ENCODE data around the gene MAPKBP1.

MAPKBP1 gene

DNA sequence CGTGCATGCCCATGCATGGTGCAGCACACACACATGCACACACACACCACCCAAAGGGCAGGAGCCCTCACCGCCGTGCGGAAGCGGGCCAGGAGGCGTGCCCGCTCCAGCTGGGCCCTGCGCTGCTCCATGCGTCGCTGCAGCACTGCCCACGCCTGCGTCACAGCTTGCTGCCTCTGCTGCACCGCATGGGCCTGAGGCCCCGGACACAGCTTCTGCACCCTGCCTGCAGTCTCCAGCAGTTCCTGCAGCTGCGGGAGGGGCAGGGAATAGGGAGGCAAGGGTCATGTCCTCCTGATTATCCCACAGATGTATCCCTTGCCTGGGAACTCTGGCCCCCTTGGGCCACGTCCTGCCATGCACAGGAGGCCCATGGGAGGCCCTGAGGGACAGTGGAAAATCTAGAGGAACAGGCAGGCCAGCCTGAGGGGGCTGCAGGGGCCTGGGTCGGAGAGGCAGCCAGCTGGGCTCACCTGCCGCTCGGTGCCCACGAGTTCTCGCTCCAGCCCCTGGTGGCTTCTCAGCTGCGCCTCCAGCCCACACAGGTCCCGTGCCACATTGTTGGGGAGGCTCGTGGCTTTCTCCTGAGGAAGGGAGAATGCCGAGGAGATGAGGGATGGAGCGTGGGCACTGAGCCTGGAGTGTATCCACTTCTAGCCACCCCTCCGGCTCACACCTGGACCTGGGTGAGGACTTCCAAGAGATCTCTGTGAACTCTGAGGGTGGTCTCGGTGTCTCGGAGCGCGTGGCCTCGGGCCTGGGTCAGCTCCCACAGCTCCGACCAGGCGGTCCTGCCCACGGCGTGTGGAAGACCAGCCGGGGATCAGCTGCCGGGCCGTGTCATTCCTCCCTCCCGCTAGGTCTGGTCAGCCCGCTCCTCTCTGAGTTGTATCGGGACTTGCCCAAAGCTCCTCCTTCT, 95.7 kb downstream of the MAPKBP1 start:
- no peak for DNase-seq (ENCODE audit: low spot score)

- DNase-seq (ENCODE audit: low spot score) = peak; percentile 17
Observed at GRCh38 chr15:41870689-41871081, 96.4 kb downstream of the MAPKBP1 start.

- no peak for DNase-seq (ENCODE audit: low spot score)
Observed at GRCh38 chr15:41871175-41871905, 97.1 kb downstream of the MAPKBP1 start.

- no peak for DNase-seq (ENCODE audit: low spot score)
Observed at GRCh38 chr15:41872166-41872747, 98.0 kb downstream of the MAPKBP1 start.

DNA sequence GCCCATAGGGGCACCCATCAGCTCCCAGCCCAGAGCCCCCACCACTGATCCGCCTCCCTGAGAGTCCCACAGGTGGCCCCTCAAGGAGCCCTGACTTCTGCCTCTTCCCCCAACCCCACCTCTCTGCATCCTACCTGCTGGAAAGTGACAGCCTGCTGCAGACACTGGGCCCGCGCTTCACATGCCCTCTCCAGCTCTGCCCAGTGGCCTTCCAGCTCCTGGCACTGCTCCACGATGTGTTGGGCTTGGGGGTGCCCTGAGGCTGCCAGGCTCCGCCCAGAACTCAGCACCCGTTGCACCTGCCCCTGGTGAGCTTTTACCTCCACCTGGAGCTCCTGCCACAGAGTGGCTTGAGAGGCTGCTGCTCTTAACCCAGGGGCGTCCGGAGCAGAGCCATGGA, 99.4 kb downstream of the MAPKBP1 start:
- DNase-seq (ENCODE audit: low spot score) = no peak

DNA sequence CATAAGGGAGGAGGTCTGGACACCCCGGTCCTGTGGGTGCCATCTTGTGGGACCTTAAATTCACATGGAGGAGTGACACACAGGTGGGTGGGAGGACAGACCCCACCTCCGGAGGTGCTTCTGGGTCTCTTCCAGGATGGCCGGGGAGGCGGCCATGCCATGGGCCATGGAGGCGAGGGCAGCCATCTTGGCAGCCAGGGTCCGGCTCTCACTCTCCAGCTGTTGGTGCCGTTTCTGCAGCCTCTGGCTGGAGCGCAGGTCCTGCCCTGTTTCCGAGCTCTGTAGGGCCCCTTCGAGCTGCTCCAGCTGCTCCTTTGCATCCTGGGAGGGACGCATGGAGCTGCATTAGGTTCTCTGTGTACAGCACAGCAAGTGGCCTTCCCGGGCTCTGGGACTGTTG, 100.5 kb downstream of the MAPKBP1 start:
- DNase-seq (ENCODE audit: low spot score) = no peak

DNA sequence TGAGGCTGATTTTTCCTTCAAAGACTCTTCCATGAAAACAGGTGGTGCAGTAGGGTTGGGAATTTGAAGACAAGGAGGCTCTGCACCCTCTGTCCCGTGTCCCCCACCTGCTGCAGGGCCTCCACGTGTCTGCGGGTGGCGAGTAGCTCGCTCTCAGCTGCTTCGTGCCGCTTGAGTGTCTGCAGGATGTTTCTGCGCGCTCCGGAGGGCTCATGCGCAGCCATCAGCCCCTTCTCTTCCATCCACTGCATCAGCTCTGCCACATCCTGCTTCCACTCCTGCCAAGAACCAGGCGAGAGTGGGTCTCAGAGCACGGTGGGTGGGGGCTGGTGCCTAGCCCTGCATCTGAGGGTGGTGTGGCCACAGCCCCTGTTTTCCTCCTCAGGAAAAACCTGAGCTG, 101.7 kb downstream of the MAPKBP1 start:
- DNase-seq (ENCODE audit: low spot score) = no peak

- DNase-seq (ENCODE audit: low spot score) = no peak
Observed at GRCh38 chr15:41876689-41877088, 102.4 kb downstream of the MAPKBP1 start.
